Measurements from ENCODE around the gene SHOX. TPM values are rescaled to one million over a fixed set of nuclear protein-coding genes. Genes with fewer than 3 reads are reported as not detected.

Gene SHOX
- total RNA-seq, 2 donors from 2014 or later: not detected

- 84 to 87% methylated on average over 10 of the region's 10 CpGs for WGBS, 2 donors
- H3K4me3 ChIP-seq: no peak overlapping the region
- no peaks in the 10 kb centered on the region for H3K4me1 ChIP-seq
- ATAC-seq (no peak), DNase-seq (no peak)
- intact Hi-C loops (cut with DNase I): no loop called here
- H3K36me3 ChIP-seq (replicated peaks in 1 of 2; ENCODE audit: insufficient read depth in 1 of 2, low read depth in 2 of 2): no peaks in the 10 kb centered on the region
- H3K9me3 ChIP-seq: no peaks in the 10 kb centered on the region
- TF ChIP-seq, protein P1, sequence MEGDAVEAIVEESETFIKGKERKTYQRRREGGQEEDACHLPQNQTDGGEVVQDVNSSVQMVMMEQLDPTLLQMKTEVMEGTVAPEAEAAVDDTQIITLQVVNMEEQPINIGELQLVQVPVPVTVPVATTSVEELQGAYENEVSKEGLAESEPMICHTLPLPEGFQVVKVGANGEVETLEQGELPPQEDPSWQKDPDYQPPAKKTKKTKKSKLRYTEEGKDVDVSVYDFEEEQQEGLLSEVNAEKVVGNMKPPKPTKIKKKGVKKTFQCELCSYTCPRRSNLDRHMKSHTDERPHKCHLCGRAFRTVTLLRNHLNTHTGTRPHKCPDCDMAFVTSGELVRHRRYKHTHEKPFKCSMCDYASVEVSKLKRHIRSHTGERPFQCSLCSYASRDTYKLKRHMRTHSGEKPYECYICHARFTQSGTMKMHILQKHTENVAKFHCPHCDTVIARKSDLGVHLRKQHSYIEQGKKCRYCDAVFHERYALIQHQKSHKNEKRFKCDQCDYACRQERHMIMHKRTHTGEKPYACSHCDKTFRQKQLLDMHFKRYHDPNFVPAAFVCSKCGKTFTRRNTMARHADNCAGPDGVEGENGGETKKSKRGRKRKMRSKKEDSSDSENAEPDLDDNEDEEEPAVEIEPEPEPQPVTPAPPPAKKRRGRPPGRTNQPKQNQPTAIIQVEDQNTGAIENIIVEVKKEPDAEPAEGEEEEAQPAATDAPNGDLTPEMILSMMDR (IDR thresholded peaks at IDR 0.05): no peak
- TF ChIP-seq POLR2A (IDR thresholded peaks at IDR 0.05): no peak
- H3K27me3 ChIP-seq: no peaks in the 10 kb centered on the region
- H3K27ac ChIP-seq: no peak overlapping the region
These were observed 30.6 kb downstream of the SHOX start for GRCh38 chrX:661154-661553.

DNA sequence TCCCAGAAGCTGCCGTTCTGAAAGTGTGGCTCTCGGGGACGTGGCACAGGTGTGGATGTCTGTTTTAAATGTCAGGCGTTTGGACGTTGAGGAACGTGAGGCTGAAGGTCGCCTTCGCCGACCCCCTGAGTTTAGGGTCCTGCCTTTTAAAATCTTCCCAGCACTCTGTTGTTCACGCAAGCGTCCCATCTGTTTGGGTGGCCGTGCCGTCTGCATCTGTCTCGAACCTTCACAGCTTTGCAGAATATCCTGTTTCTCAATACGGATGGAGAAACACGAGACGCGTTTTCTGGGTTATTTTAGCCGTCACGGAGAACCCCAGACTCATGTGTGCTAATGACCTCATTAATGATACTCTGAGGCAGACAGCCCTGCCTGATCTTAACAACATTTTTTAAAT is 31.5 kb downstream of the SHOX start:
- ATAC-seq: no peak
- intact Hi-C loops (cut with DNase I): no loop called here

DNA sequence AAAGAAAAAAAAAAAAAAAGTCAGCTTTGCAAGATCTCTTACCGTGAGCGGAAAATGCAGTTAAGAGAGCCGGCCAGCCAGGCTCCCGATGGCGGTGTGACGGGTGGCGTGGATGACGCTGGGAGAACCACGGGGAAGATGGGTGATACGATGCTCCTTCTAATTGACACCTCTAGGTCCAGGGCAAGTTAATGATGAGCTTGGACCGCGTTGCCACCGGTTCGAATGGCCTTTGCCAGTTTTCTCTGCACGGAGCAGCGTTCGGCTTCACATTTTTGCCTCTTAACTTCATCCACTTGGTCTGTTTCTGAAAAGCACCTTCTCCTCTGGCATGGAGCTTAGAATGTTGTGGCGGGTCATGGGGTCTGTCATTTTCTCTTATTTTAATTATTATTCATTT is 33.2 kb downstream of the SHOX start:
- Histone ChIP-seq H3K27me3 (no peaks in the 10 kb centered on the region), H3K4me3 (no peak overlapping the region), H3K27ac (no peak overlapping the region), H3K4me1 (no peaks in the 10 kb centered on the region), H3K9me3 (peaks cover 0 to 6% (median 0%) of the 10 kb centered on the region in 3 donors), H3K36me3 (replicated peaks in 1 of 2; ENCODE audit: insufficient read depth in 1 of 2, low read depth in 2 of 2) (no peaks in the 10 kb centered on the region)
- DNase-seq (no peak), ATAC-seq (no peak)
- intact Hi-C loops (cut with DNase I): no loop called here
- TF ChIP-seq POLR2A (IDR thresholded peaks at IDR 0.05): no peak
- TF ChIP-seq, protein P1 (IDR thresholded peaks at IDR 0.05): no peak
- WGBS, 2 donors: 90 to 93% methylated on average over 18 of the region's 18 CpGs

More for the DNA sequence above, 31.5 kb downstream of the SHOX start:
- Histone ChIP-seq H3K4me1 (no peaks in the 10 kb centered on the region), H3K27ac (no peak overlapping the region), H3K27me3 (no peaks in the 10 kb centered on the region), H3K36me3 (replicated peaks in 1 of 2; ENCODE audit: insufficient read depth in 1 of 2, low read depth in 2 of 2) (no peaks in the 10 kb centered on the region), H3K4me3 (no peak overlapping the region), H3K9me3 (peaks cover 0 to 6% (median 0%) of the 10 kb centered on the region in 3 donors)
- TF ChIP-seq, protein P1 (IDR thresholded peaks at IDR 0.05): no peak
- no peak for TF ChIP-seq POLR2A (IDR thresholded peaks at IDR 0.05)
- no peak for DNase-seq
- 71 to 78% methylated on average over 20 of the region's 20 CpGs for WGBS, 2 donors

DNA sequence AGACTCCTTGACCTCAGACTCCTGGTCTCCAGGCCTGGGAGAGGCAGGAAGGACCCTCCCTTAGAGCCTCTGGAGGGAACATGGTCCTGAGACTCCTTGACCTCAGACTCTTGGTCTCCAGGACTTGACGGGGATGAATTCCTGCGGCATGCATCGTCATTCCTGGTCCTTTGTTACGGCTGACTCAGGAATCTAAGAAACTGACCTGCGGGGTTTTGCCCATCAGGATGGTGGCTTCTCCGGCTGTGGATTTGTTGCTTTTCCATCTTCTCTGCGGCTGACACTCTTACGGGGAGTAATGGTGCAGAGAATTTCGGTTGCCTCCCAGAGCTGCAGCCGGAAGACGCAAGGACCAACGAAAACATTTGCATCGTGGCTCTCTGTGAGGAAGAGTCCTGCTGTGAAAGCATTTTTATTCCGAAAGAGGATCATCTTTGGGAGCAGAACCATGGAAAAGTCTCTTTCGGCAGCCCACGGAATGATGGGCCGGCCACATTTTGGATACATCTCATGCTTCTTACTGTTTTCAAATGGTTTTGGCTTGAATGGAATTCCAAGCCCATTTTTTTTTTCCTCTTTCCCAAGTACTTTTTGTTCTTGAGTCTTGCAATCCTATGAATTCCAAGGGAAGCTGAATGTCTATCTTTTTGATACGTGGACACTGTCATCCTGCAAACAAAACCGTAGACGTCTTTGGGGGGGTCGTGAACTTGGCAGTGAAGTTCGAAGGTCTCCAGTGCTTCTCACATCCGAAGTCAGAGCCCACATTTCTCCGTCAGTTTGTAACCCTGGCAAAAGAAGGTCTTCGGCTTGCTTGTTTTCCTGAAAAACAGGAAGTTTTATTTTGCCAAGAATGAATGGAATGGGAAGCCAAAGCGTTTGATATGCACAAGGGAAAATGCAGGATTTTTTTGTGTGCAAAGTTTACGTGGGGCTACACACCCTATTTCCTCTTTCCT is 36.5 kb downstream of the SHOX start:
- intact Hi-C loops (cut with DNase I): no loop called here
- 46 to 50% methylated on average over 26 to 27 of the region's 27 CpGs for WGBS, 2 donors
- ATAC-seq (no peak), DNase-seq (peak in 1 of 4 donors; percentile 4)
- Histone ChIP-seq H3K27ac (no peak overlapping the region), H3K36me3 (replicated peaks in 1 of 2; ENCODE audit: insufficient read depth in 1 of 2, low read depth in 2 of 2) (no peaks in the 10 kb centered on the region), H3K27me3 (no peaks in the 10 kb centered on the region), H3K4me1 (no peaks in the 10 kb centered on the region), H3K4me3 (no peak overlapping the region), H3K9me3 (peaks cover 0 to 6% (median 0%) of the 10 kb centered on the region in 3 donors)
- TF ChIP-seq POLR2A (IDR thresholded peaks at IDR 0.05): no peak
- TF ChIP-seq, protein P1 (IDR thresholded peaks at IDR 0.05): no peak

Measured in body of pancreas (tissue), 4 donors.